Inferior parietal cortex (tissue), 1 donor: ENCODE data around the gene MAML3.
A peak's percentile ranks its signal among the peaks of the same experiment; 100 is the strongest.

ENCODE experiments used
- DNase-seq: peaks from one replicate; pipeline ENCODE4 v3.0.0-alpha.2; 2016; ENCODE audit errors: extremely low spot score

Gene MAML3

DNA sequence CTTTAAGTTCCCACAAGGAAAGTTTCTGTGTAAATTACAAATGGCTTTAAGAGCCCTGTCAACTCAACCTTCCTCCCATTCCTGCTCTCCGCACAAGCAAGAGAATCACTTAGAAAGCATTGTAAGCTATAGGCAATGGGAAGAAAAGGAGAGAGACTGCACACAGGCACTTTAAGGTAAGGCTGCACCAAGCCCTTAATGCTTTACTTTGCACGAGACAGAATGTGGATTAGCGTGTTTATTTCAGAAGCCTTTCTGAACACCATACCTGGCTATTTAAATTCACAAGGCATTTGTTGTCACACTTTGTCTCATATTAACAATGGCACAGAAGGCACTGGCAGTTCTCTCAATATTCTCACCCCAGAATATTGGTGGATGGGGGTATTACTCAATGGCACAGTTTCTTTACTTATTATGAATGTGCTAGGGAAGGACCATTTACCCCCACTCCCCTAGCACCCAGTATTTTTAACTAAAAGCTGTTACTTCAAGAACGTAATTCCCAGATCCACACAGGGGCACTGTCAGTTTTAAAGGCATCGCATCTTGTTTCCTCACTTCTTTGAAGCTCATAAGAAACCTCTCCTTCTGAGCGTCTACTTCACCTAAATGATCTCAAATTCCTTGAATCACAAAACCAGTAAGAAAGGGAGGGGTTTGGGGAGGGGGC lies 150.0 kb downstream of the MAML3 start:
- DNase-seq = no peak

DNA sequence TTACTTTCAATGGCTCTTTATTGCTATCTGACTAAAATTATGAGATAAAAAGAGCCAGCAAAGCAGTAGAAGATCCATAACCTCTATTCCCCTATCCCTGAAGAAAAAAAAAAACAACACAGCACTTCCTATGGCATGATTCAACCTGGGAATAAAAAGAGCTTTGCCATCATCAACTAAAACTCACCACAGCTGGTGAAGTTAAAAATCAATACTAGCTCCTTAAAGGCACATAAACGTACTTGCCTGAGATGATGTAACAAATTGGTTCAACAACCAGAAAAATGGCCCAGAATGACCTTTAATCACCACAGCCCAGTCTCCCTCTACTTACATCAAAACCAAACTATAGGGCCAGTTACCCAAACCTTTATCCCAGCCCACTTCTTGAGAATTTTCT lies 153.8 kb downstream of the MAML3 start:
- no peak for DNase-seq

DNA sequence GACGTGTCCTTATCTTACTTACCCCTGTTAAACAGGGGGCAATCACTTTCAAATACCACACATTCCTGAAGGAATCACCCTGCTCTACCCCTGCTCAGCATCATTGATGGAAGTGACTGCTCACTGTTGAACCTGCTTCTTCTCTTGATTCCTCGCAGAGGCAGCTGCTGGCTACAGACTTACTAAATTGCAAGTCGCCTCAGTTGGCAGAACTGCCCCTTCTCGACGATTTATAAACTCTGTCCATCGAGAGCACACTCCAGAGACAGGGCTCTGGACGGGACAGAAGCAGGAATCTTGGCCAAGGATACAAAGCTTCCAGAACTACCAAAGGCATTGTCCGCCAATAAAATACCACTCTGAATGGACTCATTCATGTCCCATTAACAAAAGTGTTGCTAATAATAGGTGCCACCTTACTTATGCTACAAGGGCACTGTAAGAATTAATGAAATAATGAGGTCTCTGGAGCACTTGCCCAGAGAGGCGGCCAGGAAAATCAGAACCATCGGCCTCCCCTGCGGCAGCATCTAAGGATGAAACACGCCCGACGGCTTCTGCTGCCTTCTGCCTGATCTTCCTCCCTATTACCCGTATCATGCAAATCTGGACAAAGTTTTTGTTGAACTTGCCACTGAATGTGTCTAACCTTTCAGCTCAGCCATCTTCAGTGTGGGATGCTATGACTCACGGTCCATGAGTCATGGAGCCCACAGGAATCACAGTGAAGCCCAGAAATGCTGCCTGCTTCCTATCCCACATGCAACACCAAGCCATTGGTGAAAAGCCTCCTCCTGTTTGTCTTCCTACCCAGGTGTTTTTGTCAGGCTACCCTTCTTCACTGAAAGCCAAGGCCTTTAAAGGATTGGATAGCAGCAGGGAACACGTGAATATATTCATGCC lies 164.9 kb downstream of the MAML3 start:
- no peak for DNase-seq

DNA sequence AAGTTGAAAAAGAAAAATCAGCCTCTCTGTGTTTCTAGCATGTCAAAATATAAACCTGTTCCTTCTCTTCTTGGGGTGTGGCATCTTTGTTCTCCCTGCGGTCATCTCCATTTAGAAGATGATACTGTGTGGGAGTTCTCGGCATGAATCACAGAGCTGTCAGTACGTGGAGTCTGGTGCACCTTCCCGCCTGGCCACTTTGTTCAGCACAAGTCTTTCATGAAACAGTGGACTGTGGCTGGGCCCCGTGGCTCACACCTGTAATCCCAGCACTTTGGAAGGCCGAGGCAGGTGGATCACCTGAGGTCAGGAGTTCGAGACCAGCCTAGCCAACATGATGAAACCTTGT lies 166.5 kb downstream of the MAML3 start:
- DNase-seq = no peak

DNA sequence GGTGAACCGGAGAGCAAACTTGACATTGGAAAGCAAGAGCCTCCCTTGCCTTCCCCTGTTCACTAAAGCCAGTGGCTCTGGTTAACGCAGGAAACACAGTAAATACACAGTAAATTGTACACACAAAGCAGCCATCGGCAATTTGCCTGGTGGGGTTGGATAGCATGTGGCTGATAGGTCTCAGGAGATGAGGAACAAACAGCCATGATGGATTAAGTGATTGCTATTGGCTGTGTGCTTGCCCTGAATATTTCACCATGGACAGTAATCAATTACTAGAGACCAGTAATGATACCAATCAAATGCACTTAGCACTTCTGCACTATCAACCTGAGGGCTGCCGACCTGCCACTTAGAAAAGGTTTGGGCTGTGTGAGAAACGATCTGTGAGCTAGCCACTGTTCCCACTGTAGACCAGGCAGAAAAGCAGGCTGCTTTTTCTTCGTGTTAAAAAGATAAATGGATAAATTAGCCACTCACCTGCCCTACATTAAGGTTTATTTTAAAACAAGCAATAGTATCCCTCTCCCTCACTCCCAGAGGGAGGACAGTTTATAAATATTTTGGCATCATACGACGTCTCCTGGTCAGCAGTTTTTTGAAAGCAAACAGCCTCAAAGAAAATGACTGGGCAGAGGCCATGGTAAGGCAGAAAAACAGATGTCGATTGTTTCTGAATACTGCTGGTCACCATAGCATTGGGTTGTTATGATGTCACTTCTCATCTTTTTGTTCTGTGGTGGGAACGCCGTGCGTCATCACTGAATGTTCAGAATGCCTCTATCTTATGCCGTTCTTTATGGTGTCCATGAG lies 167.1 kb downstream of the MAML3 start:
- no peak for DNase-seq

DNA sequence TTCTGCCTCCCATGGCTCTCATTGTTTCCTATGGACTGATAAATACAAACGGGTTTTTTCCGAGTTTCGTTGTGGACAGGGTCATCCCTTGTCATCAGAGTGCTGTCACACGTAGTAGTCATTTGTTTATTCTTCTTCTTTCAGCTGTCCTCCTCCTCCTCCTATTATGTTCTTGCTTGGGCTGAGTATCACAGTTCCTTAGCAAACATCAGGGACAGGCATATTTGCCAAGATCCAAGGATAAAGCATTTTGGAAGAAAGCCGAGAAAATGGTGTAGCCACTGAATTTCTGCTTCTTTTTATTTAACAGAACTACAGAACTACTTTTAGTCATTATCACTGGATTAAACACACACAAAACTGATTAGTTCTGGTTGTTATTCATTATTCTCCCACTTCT lies 167.9 kb downstream of the MAML3 start:
- peak; percentile 63 for DNase-seq

DNA sequence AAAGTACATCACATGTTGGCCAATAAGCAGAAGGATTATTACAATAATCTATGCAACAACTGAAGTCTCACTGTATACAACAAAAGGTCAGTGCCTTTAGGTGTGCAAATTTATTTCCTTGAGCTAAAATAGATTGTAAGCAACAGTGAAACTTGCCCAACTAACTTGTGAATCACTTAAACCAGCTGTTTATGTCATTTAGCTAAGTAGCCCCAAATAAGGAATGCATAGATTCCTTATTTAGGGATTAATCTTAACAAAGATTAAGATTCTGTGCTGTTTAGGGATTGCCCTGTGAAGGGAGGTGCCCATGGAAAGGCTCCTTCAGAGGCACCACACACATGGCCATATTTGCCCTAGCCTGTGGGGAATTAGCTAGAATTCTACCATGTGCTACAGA lies 168.6 kb downstream of the MAML3 start:
- DNase-seq = no peak

DNA sequence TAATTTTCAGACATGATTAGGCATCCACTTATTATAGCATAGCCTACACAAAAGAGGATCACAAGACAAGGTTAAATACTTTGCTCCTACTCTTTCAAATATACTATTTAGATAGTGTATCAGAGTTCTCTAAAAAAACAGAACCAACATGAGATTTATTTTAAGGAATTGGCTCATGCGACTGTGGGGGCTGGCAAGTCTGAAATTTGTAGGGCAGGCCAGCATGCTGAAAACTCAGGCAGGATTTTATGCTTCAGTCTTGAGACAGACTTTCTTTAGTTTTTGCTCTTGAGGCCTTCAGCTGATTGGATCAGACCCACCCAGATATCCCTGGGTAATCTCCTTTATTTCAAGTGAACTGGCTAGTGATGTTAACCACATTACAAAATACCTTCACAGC lies 169.5 kb downstream of the MAML3 start:
- no peak for DNase-seq

DNA sequence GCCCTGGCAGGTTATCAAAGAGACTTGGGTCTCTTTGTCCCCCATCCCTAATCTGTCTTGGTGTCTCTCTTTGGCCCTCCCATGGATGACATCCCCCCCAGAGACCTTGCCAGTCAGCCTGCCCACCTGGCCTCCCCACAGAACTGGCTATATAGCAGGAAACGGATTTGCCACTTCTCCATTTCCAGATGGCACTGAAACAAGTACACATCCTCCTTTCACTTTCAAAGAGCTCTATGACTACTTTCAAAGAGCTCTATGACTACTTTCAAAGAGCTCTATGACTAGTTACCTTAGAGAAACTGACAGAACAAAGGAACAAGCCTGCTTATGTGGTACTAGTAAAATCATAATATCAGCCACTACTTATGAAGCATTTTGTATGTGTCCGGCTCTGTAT lies 175.3 kb downstream of the MAML3 start:
- DNase-seq = no peak

DNA sequence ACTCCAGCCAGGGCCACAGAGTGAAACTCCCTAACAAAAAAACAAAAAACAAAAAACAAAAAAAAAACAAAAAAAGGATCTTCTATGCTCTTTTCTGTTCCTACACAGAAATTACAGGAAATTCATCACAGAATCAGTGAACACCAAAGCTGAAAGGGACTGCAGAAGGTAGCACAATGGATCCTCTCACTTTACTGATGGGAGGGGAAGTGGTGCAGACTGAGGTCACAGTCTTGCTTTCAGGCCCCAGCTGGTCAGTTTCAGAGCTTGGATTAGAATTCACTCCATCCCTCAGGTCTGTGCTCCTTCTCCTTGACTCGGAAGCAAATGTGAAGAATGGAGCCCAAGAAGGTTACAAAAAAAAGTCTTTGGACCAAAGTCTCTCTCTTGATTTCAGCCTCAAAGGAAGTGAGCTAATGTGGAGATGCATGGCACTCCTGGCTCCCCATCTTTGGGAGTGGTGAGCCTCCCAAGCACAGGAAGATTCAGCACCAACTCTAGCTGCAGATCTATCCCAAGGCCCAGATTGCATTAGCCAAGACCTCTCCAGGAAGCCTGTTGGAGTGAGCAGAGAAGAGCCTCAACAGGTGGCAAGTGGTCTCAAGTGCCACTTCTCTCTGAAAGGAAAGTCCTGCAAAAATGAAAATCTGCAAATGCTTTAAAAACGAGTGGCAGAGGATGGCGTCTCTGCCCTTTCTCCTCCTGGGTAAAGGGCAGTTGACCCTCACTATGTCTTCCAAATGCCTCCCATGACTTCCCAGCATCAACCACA lies 176.0 kb downstream of the MAML3 start:
- no peak for DNase-seq

DNA sequence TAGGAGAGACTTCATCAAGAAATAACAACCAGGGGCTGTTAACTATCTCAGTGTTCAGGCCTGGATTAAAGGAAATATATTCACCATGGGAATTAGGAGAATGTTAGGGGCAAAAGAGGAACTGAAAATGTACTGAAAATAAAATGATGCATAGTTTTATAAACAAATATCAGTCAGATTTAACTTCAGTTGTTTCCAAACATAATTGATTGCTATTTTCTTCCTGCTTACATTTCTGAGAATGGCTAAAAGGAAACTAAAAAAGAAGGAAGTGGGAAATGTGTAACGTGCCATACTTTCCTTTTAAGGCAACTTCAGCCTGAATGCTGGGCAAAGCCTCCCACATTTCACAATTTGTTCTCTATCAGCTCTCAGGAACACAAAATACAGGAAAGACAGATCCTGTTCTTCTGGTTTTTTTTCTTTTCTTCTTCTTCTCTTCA lies 178.1 kb downstream of the MAML3 start:
- DNase-seq = no peak

DNA sequence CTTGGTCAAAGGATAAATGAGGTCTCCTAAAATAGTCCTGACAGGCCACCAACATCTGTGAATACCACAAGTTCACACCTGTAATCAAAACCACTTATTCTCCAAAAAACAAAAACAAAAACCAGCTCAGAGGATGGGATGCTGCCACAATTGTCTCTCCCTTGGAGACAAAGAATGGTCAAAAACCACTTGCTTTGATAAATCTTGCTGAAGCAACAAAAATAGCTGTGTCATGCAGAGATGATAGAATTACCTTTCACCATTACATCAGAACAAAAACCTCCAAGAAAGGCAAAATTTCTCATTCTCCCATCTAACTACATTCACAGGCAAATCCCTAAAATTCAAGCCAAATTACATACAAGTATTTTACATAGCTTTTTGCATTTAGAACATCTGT lies 180.4 kb downstream of the MAML3 start:
- DNase-seq = no peak

DNA sequence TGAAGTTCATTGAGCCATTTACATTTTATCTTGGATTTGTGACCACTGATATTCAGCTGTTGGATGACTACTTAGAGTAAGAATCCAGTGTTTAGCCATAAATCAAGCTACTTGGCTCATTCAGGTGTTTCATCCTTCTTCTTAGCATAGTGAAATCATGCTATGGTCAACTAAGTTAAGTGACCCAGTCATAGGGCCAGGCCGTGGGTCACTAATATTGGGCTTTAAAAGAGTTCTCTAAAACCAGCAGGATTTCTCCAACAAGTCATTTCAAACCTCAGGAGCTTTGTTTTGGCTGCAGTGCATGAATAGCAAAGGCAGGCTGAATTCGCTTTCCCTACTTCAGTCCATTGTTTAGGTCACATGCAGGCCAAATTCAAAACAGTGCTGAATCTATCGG lies 181.0 kb downstream of the MAML3 start:
- no peak for DNase-seq

DNA sequence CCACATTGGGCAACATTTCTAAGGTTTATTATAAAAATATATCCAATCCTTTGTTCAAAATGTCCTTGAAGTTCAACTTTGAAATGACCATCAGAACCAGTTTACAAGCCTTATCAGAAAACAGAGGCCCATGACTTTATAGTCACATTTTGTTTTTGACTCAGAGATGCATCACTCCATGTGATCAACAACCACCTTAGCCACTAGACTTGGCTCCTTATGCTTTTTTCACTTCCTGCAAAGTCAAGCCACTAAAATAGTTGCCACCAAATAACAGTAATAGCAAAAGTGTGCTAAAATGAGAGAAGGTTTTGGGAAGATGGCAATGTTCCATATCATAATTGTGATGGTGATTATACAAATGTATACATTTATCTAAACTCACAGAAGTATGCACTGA lies 181.7 kb downstream of the MAML3 start:
- no peak for DNase-seq

DNA sequence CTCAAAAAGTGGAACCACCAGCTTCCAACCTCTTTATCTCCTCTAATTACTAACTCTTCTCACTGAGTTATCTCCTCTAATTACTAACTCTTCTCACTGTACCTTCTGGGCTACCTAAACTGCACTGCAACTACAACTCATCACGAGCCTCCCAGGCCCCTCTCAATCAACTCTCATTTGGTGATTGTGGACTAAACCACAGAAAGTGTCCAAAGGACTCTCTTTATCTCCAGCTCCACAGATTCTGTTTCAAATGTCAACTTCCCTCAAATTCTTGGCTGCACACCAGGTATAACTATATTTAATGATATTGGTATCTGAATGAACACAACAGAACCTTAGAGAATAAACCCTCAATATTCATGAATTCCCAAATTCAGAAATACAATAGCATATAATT lies 182.9 kb downstream of the MAML3 start:
- no peak for DNase-seq

DNA sequence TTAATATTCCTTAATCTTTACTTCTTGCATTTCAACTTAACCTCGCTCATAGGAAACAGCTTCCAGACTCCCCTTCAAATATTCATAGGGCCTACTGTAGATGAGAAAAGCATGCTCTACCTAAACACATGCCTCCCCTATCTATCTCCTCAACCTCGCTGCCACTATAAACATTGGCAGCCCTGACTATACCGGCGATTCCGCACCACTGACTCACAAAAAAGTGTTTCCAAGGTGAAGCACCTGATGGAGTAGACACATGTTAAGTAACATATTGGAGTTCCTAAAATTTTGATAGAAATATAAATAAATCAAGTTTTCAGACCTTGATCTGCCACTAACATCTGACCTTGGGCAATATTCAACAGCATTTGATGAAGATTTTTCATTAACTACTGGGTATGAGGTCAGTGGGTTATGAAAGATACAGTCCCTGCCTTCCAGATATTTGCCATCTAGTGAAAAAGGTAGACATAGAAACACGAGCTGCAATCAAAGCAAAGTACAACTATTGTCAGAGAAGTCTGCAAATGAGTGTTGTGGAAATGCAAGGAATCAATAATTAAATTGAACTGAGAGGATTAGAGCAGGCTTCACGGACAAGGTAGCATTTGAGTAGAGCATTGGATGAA lies 184.2 kb downstream of the MAML3 start:
- no peak for DNase-seq

DNA sequence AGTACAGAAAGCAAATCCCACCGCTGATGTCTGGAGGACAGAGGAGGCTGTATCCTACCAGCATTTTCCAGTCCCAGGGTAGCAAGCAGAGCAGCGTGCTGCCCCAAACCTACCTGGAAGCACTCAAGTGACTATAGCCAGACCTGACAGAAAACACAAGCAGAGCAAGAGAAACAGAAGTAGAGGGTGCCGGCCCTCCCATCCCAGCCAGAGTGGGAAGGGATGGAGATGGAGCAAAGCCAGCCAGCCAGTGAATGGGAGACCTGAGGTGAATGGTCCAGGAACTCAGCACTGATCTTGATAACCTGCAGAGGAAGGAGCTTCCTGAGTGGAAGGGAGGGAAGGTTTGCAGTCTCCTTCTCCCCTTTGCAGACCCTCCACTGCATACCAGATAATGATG lies 185.2 kb downstream of the MAML3 start:
- DNase-seq = no peak

DNA sequence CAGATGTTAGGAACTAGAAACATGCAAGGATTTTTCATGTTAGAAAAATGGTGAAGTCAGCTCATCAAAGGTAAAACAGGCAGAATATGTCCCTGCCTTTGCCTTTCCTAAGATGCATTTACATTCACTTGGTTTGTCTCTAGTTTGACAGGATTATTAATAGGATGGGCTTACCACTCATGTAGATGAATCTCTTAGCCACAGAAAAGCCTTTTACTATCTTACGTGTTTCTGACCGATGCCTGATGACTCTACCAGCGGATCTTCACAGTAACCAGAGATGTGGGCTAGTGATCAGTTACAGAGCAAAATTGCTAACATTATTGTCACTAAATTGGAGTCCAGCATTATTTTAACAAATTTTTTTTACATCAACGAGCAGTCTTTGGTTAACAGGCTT lies 187.6 kb downstream of the MAML3 start:
- no peak for DNase-seq

DNA sequence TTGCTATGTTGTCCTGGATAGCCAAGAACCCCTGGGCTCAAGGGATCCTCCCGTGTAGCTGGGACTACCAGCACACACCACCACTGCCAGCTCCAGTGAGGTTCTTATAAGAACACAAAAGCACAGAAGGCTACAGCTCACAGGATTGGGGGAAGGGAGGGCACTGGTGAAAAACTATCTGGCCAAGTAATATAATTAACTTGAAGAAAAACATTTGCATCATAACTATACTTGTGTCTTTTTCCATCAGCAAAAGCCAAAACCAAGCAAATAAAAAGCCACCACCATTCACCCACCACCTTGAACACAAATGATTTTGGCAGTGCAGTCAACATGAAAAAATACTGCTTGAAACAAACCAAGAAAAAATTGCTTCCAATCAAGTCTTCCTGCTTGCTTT lies 188.2 kb downstream of the MAML3 start:
- DNase-seq = no peak

DNA sequence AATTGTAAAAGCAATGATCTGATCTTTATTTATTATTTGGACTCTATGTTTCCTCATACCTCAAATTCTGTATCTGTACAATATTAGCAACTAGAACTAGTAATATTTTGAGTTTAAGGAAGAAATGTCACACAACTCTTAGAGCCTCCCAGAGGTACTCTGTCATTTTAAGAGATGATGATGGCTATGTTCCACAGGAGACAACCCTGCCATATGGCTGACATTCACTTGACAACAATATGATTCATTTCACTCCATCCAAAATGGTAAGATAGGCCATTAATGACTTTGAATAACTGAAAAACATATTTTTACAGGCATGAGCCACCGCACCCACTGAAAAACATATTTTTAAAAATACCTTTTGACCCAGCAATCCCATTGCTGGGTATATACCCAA lies 190.3 kb downstream of the MAML3 start:
- DNase-seq = no peak

DNA sequence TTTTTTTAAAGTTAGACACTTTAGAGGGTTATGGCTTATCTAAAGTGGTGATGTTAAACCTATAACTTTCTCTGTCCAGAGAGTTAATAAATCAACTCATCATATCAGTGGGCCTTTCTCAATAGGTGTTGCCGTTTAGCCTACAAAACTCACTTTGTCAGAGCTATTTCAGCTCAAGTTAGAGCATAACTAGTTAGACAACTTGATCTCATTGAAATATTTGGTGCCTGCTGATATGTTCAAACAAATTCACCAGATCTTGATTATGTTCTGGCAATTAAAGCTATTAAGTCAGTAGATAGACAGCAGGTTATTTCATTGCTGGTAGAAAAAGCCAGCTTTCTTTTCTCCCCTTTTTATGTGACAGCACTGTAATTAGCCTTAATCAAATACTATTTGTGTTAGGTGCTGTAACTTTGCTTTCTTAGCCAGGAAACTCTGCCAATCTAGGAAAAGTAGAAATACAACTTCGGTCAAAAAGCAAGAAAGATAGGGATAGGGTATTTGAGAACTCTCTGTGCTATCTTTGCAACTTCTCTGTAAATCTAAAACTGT lies 191.8 kb downstream of the MAML3 start:
- no peak for DNase-seq
